ENCODE results near the gene TBC1D17. TPM values are rescaled to one million over a fixed set of nuclear protein-coding genes. Genes with fewer than 3 reads are reported as not detected.

Gene TBC1D17
- total RNA-seq, 4 donors from 2014 or later, result 15.6 to 24.9 (median 22.3) TPM

GRCh38 chr19:49895566-49896297 is 18.2 kb downstream of the TBC1D17 start:
- ATAC-seq (ENCODE audit: low FRiP score), result no peak
- TF ChIP-seq, protein P1, sequence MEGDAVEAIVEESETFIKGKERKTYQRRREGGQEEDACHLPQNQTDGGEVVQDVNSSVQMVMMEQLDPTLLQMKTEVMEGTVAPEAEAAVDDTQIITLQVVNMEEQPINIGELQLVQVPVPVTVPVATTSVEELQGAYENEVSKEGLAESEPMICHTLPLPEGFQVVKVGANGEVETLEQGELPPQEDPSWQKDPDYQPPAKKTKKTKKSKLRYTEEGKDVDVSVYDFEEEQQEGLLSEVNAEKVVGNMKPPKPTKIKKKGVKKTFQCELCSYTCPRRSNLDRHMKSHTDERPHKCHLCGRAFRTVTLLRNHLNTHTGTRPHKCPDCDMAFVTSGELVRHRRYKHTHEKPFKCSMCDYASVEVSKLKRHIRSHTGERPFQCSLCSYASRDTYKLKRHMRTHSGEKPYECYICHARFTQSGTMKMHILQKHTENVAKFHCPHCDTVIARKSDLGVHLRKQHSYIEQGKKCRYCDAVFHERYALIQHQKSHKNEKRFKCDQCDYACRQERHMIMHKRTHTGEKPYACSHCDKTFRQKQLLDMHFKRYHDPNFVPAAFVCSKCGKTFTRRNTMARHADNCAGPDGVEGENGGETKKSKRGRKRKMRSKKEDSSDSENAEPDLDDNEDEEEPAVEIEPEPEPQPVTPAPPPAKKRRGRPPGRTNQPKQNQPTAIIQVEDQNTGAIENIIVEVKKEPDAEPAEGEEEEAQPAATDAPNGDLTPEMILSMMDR (IDR thresholded peaks at IDR 0.05), result no peak
- DNase-seq (ENCODE audit: low spot score), result no peak

DNA sequence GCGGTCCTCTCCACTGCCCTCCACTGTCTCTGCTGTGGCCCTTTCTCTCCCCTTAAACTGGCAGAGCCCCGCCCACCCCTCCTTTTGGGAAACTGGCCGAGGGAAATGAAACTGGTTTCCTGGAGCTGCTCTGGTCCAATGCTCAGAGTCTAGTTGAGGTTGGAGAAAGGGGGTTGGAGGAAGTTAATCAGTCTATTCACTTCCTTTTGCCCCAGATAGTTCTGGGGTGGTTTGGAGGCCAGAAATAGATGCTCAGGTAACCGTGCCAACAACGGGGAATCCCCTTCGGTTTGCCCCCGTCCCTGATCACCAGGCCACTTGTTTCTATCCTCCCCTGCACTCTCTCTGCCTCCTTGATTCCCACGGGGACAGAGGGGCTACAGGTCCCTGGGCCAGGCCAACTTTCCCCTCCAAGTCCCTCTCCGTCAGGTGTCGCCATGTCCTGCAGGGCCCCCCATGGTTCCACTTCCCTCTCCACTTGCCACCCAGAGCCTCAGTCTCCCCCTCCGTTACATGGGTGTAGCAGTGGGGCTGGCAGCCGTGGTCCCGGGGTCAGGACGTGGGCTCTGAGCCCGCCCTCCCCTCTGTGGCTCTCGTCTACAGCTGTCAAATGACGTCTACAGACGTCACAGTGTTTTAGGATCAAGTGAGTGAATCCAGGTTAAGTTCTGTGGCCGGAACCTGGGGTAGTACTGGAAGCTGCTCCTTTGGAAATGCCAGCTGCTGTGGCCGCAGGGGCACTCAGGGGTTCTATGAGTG is 19.5 kb downstream of the TBC1D17 start, which contains the start of gene IL4I1:
IL4I1 (minus strand) TSS at position 25 of the 759 bp plus-strand sequence. CDS start 727 bp downstream, outside the sequence.
- ATAC-seq (ENCODE audit: low FRiP score), result peak; percentile 21
- TF ChIP-seq, protein P1 (IDR thresholded peaks at IDR 0.05), result no peak
- no peak for DNase-seq (ENCODE audit: low spot score)

- TF ChIP-seq, protein P1 (IDR thresholded peaks at IDR 0.05), result no peak
- no peak for DNase-seq (ENCODE audit: low spot score)
- no peak for ATAC-seq (ENCODE audit: low FRiP score)
Observed at GRCh38 chr19:49904136-49904535, 26.6 kb downstream of the TBC1D17 start.

DNA sequence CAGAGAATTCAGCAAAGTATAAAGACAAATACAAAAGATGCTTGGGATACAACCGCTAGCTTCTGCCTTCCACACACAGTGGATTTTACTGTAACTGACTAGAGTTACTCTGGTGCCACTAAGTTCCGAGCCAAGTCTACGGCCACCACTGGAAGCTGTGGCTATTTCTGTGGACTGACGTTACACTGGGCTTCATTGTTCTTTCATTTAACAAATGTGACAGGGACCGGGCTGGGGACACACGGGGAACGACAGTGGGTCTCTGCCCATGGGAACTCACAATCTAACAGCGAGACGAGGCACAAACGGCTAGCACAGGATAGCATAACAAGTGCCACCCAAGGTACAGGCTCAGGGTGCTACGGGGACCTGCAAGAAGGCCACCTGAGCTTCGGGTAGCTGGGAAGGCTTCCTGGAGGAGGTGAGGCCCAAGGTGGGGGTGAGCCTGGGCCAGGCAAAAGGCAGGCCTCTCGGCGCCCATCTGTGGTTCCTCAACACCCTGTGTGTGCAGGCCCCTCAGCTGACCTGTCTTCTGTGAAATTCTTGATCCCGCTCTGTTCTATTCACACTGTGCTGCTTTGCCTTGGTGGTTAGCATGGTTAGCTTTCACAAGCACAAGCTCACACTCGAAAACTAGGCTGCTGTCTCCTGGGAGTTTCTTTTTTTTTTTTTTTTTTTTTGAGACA is 29.5 kb downstream of the TBC1D17 start:
- no peak for DNase-seq (ENCODE audit: low spot score)
- ATAC-seq (ENCODE audit: low FRiP score), result no peak
- TF ChIP-seq, protein P1 (IDR thresholded peaks at IDR 0.05), result no peak

GRCh38 chr19:49907745-49908446 is 30.4 kb downstream of the TBC1D17 start:
- ATAC-seq (ENCODE audit: low FRiP score), result no peak
- TF ChIP-seq, protein P1 (IDR thresholded peaks at IDR 0.05), result no peak
- DNase-seq (ENCODE audit: low spot score), result no peak
